Hippocampal formation (tissue), 2 donors: ENCODE measurements around the gene RGS19.

Experiments
- DNase-seq, 2 donors: peaks; one replicate each; lab custom pipeline; 2025; lab: John Stamatoyannopoulos, UW

The RGS19 gene

GRCh38 chr20:64077094-64077493, 2.2 kb downstream of the RGS19 start:
- DNase-seq: no peak

GRCh38 chr20:64076061-64076997, 3.0 kb downstream of the RGS19 start:
- no peak for DNase-seq

GRCh38 chr20:64075556-64075955, 3.8 kb downstream of the RGS19 start:
- no peak for DNase-seq

GRCh38 chr20:64074963-64075362, 4.4 kb downstream of the RGS19 start:
- no peak for DNase-seq

- no peak for DNase-seq
Measured at GRCh38 chr20:64074184-64074789, 5.0 kb downstream of the RGS19 start.

GRCh38 chr20:64073476-64074183, 5.7 kb downstream of the RGS19 start:
- no peak for DNase-seq

GRCh38 chr20:64072498-64073063, 6.7 kb downstream of the RGS19 start:
- DNase-seq: no peak

GRCh38 chr20:64071341-64072332, 7.7 kb downstream of the RGS19 start:
- no peak for DNase-seq

- DNase-seq: no peak
Measured at GRCh38 chr20:64070244-64070993, 8.9 kb downstream of the RGS19 start.

- DNase-seq: no peak
Measured at GRCh38 chr20:64069614-64070243, 9.6 kb downstream of the RGS19 start.

- DNase-seq: no peak
Measured at GRCh38 chr20:64069209-64069613, 10.1 kb downstream of the RGS19 start.

- no peak for DNase-seq
Measured at GRCh38 chr20:64068386-64069208, 10.7 kb downstream of the RGS19 start.

GRCh38 chr20:64067733-64068307, 11.5 kb downstream of the RGS19 start:
- DNase-seq: no peak

- DNase-seq: no peak
Measured at GRCh38 chr20:64067005-64067632, 12.2 kb downstream of the RGS19 start.

GRCh38 chr20:64065974-64066343, 13.4 kb downstream of the RGS19 start:
- DNase-seq: no peak

- no peak for DNase-seq
Measured at GRCh38 chr20:64065062-64065973, 14.0 kb downstream of the RGS19 start.

GRCh38 chr20:64064145-64064698, 15.1 kb downstream of the RGS19 start:
- no peak for DNase-seq
